ENCODE data around the gene PAX9.

PAX9 gene

GRCh38 chr14:36656687-36657398 is 4.8 kb upstream of the PAX9 start:
- peak; percentile 94 for DNase-seq

- DNase-seq = peak; percentile 93
Observed at GRCh38 chr14:36657399-36658122, 4.1 kb upstream of the PAX9 start.

- DNase-seq = peak; percentile 88
Observed at GRCh38 chr14:36658123-36659009, 3.3 kb upstream of the PAX9 start.

GRCh38 chr14:36659010-36659821 is 2.4 kb upstream of the PAX9 start:
- DNase-seq = peak; percentile 95

GRCh38 chr14:36659822-36660735 is 1.6 kb upstream of the PAX9 start:
- peak; percentile 94 for DNase-seq

DNA sequence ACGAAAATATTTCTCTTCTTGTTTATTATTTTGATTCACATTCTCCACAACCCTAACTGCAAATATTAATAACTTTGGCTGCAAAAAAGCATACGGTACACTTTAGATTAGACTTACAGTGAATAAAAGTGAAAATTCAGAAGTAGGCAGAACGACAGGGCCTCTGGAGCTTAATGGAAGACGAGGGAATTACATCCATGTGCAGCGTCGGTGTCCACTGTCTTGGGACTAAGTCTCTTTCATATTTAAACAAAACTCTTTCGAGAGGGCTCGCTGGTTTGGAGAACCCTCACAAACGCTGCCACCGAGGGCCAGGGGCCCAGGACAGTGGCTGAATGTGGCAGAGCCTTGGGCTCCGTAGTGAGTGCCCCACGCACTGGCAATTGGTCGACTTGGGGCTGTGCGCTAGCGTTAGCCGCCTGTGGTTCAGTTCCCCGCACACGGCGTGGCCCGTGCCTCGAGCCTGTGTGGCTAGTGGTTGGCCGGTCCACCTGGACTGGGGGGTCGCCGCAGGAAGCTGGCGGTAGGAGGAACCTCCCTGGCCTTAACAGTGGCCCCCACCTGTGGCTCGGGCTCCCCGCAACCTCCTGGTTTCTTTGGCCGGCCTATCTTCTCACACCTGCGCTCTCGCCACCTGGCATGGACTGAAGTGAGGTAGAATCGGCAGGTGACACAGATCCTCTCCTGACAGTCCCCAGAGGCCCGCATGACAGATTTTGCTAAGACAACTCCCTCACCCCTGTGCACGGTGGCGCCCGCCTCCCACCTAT is 739 bp upstream of the PAX9 start:
- DNase-seq = peak; percentile 100

DNA sequence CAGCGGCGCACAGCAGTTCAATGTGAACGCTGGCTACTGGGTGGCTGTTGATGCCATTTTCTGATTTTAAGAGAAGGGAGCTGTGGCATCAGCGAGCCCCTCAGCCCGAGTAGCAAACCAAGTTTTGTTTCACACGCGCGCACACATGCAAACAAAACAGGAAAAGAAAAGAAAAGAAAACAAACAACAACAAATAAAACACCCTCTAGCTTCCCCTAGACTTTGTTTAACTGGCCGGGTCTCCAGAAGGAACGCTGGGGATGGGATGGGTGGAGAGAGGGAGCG is 540 bp downstream of the PAX9 start:
- DNase-seq = no peak

DNA sequence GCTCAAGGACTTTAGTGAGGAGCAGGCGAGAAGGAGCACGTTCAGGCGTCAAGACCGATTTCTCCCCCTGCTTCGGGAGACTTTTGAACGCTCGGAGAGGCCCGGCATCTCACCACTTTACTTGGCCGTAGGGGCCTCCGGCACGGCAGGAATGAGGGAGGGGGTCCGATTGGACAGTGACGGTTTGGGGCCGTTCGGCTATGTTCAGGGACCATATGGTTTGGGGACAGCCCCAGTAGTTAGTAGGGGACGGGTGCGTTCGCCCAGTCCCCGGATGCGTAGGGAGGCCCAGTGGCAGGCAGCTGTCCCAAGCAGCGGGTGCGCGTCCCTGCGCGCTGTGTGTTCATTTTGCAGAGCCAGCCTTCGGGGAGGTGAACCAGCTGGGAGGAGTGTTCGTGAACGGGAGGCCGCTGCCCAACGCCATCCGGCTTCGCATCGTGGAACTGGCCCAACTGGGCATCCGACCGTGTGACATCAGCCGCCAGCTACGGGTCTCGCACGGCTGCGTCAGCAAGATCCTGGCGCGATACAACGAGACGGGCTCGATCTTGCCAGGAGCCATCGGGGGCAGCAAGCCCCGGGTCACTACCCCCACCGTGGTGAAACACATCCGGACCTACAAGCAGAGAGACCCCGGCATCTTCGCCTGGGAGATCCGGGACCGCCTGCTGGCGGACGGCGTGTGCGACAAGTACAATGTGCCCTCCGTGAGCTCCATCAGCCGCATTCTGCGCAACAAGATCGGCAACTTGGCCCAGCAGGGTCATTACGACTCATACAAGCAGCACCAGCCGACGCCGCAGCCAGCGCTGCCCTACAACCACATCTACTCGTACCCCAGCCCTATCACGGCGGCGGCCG is 1.1 kb downstream of the PAX9 start:
- DNase-seq = peak; percentile 79

- DNase-seq = peak; percentile 87
Observed at GRCh38 chr14:36663404-36664321, 2.0 kb downstream of the PAX9 start.

- peak; percentile 90 for DNase-seq
Observed at GRCh38 chr14:36664322-36665193, 2.9 kb downstream of the PAX9 start.

GRCh38 chr14:36665887-36666415 is 4.3 kb downstream of the PAX9 start:
- peak; percentile 96 for DNase-seq

GRCh38 chr14:36666416-36667206 is 5.0 kb downstream of the PAX9 start:
- peak; percentile 85 for DNase-seq

- peak; percentile 98 for DNase-seq
Observed at GRCh38 chr14:36667679-36668078, 6.0 kb downstream of the PAX9 start.

DNA sequence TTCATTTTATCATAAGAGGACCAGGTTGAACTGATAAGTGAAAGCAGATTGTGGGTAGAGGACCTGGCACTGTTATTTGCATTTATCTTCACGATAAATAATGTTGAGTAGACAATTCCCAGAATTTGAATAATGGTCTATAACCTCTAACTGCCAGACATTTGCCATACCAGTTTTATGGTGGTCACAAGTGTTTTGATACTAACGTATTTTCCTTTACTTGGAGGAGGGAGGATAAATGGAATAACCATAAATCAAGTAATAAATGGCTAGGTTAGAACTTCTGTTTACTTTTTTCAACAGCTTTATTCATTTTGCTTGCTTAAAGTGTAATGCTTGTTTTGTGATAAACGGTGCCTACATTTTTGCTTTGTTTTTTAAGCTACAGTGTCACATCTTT is 9.5 kb downstream of the PAX9 start:
- peak; percentile 99 for DNase-seq

- DNase-seq = peak; percentile 99
Observed at GRCh38 chr14:36672095-36672494, 10.4 kb downstream of the PAX9 start.

DNA sequence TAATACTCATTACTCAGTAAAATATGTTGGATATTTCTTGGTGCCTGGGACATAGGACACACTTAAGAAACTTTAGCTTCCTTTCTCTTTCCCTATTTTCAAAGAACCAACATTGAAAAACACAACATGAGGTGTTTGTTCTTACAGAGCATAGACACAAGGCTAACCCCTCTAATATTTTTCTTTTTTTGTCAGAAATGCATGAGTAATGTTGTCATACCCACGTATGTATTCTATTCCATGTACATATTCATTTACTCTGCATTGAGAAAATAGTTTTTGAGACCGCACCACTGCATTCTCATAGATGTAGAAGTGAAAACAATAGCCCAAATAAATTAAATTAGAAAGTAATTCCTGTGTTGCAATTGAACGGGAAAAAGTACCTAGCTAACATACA is 13.0 kb downstream of the PAX9 start:
- DNase-seq = peak; percentile 98

DNA sequence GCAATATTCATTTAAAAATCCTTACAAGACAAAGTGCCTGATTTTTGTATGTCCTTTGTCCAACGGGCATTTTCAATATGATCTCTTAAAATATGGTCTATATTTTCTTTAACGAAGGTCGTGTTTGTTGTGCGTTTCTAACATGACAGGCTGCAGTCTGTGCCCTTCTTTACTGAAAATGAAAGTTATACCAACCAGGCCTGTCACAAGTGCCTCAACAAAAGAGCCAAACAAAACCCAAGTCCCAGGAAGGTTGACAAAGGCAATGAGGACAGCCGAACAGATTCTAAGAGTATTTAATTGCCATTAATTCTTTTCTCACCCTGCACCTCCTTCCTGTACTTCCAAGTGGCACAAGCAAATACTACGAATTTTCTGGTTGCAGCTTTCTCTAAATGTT is 13.9 kb downstream of the PAX9 start:
- DNase-seq = peak; percentile 92

Data from DMS79 treated with DMSO at 0.1 percent for 48 hours (cell line).